ENCODE data around the gene GPR146. TPM values are rescaled to one million over a fixed set of nuclear protein-coding genes. Genes with fewer than 3 reads are reported as not detected.

The GPR146 gene
- total and polyA plus RNA-seq, 2 of the 13 experiments (the other 11 are each of a cell fraction or from before 2014, with no cell fraction given) = 2.0 to 15.9 TPM

DNA sequence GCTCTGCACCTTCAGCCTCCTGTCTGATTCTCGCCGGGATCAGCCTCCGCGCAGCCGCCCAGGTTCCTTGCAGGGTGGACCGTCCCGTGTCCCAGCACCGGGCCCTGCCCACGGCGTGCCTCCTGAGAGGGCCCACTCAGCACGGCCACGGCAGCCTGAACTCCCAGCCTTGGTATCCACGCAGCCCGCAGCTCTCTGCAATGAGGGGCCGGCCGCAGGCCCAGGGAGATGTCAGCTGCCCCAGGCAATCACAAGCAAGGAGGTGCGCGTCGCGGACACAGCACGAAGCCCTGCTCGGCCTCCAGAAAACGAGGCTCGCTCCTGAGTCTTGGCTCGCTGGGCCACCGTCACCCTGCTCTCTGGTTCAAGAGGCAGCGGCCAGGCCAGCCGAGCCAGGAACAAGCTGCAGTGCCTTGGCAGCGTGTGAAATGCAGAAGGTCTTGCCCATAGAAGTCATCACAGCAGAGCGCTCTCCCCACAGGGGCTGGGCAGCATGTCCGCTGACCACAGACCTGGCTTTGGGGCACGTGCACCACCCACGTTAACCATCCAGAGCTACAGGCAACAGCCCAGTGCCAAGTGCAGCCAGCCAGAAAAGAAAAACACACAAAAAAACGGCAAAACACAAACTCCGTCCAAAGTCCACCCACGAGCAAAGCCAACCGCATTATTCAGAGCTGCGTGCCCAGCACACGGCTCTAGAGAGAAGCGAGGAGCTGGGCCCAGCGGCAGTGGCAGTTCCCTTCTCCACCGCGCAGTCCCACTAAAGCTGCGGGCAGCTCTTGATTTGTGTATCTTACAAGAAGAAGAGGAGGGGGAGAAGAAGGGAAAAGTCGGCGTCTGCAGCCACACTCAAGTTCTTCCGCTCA, 57.5 kb downstream of the GPR146 start (continued):
- TF ChIP-seq ZFP37 (CRISPR knock-in tag; IDR thresholded peaks at IDR 0.05; ENCODE audit: borderline replicate concordance) = peak; percentile 82; the same call in 1 of the 2 replicates
- TF ChIP-seq, protein P1, sequence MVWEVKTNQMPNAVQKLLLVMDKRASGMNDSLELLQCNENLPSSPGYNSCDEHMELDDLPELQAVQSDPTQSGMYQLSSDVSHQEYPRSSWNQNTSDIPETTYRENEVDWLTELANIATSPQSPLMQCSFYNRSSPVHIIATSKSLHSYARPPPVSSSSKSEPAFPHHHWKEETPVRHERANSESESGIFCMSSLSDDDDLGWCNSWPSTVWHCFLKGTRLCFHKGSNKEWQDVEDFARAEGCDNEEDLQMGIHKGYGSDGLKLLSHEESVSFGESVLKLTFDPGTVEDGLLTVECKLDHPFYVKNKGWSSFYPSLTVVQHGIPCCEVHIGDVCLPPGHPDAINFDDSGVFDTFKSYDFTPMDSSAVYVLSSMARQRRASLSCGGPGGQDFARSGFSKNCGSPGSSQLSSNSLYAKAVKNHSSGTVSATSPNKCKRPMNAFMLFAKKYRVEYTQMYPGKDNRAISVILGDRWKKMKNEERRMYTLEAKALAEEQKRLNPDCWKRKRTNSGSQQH (CRISPR knock-in tag; IDR thresholded peaks at IDR 0.05; ENCODE audit: low read depth) = peak; percentile 28; the same call in 1 of the 2 replicates
- no peak for TF ChIP-seq PAX8 (CRISPR knock-in tag; IDR thresholded peaks at IDR 0.05; ENCODE audit: borderline replicate concordance)
- TF ChIP-seq DMTF1 (CRISPR knock-in tag; IDR thresholded peaks at IDR 0.05) = no peak
- peak; percentile 66 for TF ChIP-seq MED1 (CRISPR knock-in tag; IDR thresholded peaks at IDR 0.05)
- peak; percentile 53; the same call in 1 of the 2 replicates for TF ChIP-seq RFXAP (CRISPR knock-in tag; IDR thresholded peaks at IDR 0.05; ENCODE audit: borderline replicate concordance)
- peak; percentile 27; the same call in 1 of the 2 replicates for TF ChIP-seq NCOA2 (CRISPR knock-in tag; IDR thresholded peaks at IDR 0.05)
- TF ChIP-seq MNT (IDR thresholded peaks at IDR 0.05) = 0 out of 2 replicates have a peak, but pooled peaks have one; percentile 9
- TF ChIP-seq MAX (IDR thresholded peaks at IDR 0.05) = peak; percentile 96
- TF ChIP-seq HIC2 (CRISPR knock-in tag; IDR thresholded peaks at IDR 0.05; ENCODE audit: low read depth) = peak; percentile 90
- peak; percentile 37; the same call in 1 of the 2 replicates for TF ChIP-seq RXRA (CRISPR knock-in tag; IDR thresholded peaks at IDR 0.05)
- TF ChIP-seq ZNF790 (CRISPR knock-in tag; IDR thresholded peaks at IDR 0.05; ENCODE audit: borderline replicate concordance) = 0 out of 2 replicates have a peak, but pooled peaks have one; percentile 40
- peak; percentile 44; the same call in 1 of the 2 replicates for TF ChIP-seq RARA (CRISPR knock-in tag; IDR thresholded peaks at IDR 0.05)
- TF ChIP-seq GPN1 (CRISPR knock-in tag; IDR thresholded peaks at IDR 0.05; ENCODE audit: borderline replicate concordance) = no peak

Data from HepG2 (cell line).